Measurements from ENCODE around the gene SLC22A3.

SLC22A3 gene

GRCh38 chr6:160374836-160375560 lies 26.8 kb downstream of the SLC22A3 start:
- TF ChIP-seq ZFX (IDR thresholded peaks at IDR 0.05; ENCODE audit: borderline replicate concordance) = no peak
- TF ChIP-seq CTCF (IDR thresholded peaks at IDR 0.05) = no peak

GRCh38 chr6:160375561-160375949 lies 27.4 kb downstream of the SLC22A3 start:
- TF ChIP-seq CTCF (IDR thresholded peaks at IDR 0.05) = no peak
- H3K27ac ChIP-seq = peak overlapping the region; percentile 61

More at GRCh38 chr6:160374836-160375560, 26.8 kb downstream of the SLC22A3 start:
- peak overlapping the region; percentile 61 for H3K27ac ChIP-seq

GRCh38 chr6:160376445-160376844 lies 28.3 kb downstream of the SLC22A3 start:
- no peak overlapping the region for H3K27ac ChIP-seq
- TF ChIP-seq ZFX (IDR thresholded peaks at IDR 0.05; ENCODE audit: borderline replicate concordance) (no peak), CTCF (IDR thresholded peaks at IDR 0.05) (no peak)

- TF ChIP-seq ZFX (IDR thresholded peaks at IDR 0.05; ENCODE audit: borderline replicate concordance) = no peak
- TF ChIP-seq CTCF (IDR thresholded peaks at IDR 0.05) = no peak
- H3K27ac ChIP-seq = no peak overlapping the region
These were observed 30.0 kb downstream of the SLC22A3 start for GRCh38 chr6:160378218-160378617.

GRCh38 chr6:160378882-160379281 lies 30.7 kb downstream of the SLC22A3 start:
- H3K27ac ChIP-seq = no peak overlapping the region
- no peak for TF ChIP-seq CTCF (IDR thresholded peaks at IDR 0.05)
- TF ChIP-seq ZFX (IDR thresholded peaks at IDR 0.05; ENCODE audit: borderline replicate concordance) = no peak

GRCh38 chr6:160379466-160379865 lies 31.3 kb downstream of the SLC22A3 start:
- TF ChIP-seq CTCF (IDR thresholded peaks at IDR 0.05) (no peak), ZFX (IDR thresholded peaks at IDR 0.05; ENCODE audit: borderline replicate concordance) (no peak)
- H3K27ac ChIP-seq = no peak overlapping the region

- TF ChIP-seq CTCF (IDR thresholded peaks at IDR 0.05) = no peak
- TF ChIP-seq ZFX (IDR thresholded peaks at IDR 0.05; ENCODE audit: borderline replicate concordance) = no peak
- no peak overlapping the region for H3K27ac ChIP-seq
These were observed 34.8 kb downstream of the SLC22A3 start for GRCh38 chr6:160382946-160383345.
